Measurements from ENCODE around the gene TAF3.

Gene TAF3

GRCh38 chr10:7836571-7836970, 18.3 kb downstream of the TAF3 start:
- Histone ChIP-seq H4K20me1 (ENCODE audit: insufficient read depth, low read length) (no peaks in the 10 kb centered on the region), H3K79me2 (ENCODE audit: low read length) (peaks cover 28% of the 10 kb centered on the region)
- TF ChIP-seq EZH2 (optimal IDR thresholded peaks at IDR 0.05; ENCODE audit: low read depth, low read length) = no peak
- TF ChIP-seq EZH2phosphoT487 (IDR thresholded peaks at IDR 0.05; ENCODE audit: low read length) = no peak
- no peak for TF ChIP-seq CTCF (IDR thresholded peaks at IDR 0.05; ENCODE audit: low read length)

GRCh38 chr10:7846591-7846990, 28.3 kb downstream of the TAF3 start:
- Histone ChIP-seq H3K4me3 (ENCODE audit: low read length) (no peak overlapping the region), H3K4me1 (ENCODE audit: low read length) (no peaks in the 10 kb centered on the region), H3K36me3 (replicated peaks; ENCODE audit: insufficient read depth, low read length) (no peaks in the 10 kb centered on the region), H3K27me3 (replicated peaks; ENCODE audit: insufficient read depth, low read length) (no peaks in the 10 kb centered on the region), H3K9me3 (replicated peaks; ENCODE audit: insufficient read depth, low read length) (no peaks in the 10 kb centered on the region), H3K79me2 (ENCODE audit: low read length) (peaks cover 39% of the 10 kb centered on the region; the same call in 1 of the 2 replicates), H2AFZ (ENCODE audit: low read length) (no peak overlapping the region), H3K4me2 (ENCODE audit: low read depth, low read length) (no peak overlapping the region), H3F3A (ENCODE audit: insufficient read depth, low read length) (no peaks in the 10 kb centered on the region), H3K9me2 (replicated peaks; ENCODE audit: insufficient read depth, low read length) (no peaks in the 10 kb centered on the region), H4K20me1 (ENCODE audit: insufficient read depth, low read length) (no peaks in the 10 kb centered on the region), H3K9ac (ENCODE audit: low read length) (no peak overlapping the region), H3K27ac (ENCODE audit: low read length) (no peak overlapping the region)
- no peak for TF ChIP-seq CTCF (IDR thresholded peaks at IDR 0.05; ENCODE audit: low read length)
- TF ChIP-seq EZH2phosphoT487 (IDR thresholded peaks at IDR 0.05; ENCODE audit: low read length) = no peak
- no peak for TF ChIP-seq EZH2 (optimal IDR thresholded peaks at IDR 0.05; ENCODE audit: low read depth, low read length)
- no peak for DNase-seq

More at GRCh38 chr10:7836571-7836970, 18.3 kb downstream of the TAF3 start:
- H3K36me3 ChIP-seq (replicated peaks; ENCODE audit: insufficient read depth, low read length) = no peaks in the 10 kb centered on the region
- no peaks in the 10 kb centered on the region for H3K9me3 ChIP-seq (replicated peaks; ENCODE audit: insufficient read depth, low read length)
- no peak overlapping the region for H3K4me2 ChIP-seq (ENCODE audit: low read depth, low read length)
- no peak overlapping the region for H3K27ac ChIP-seq (ENCODE audit: low read length)
- H3K4me3 ChIP-seq (ENCODE audit: low read length) = no peak overlapping the region
- H2AFZ ChIP-seq (ENCODE audit: low read length) = no peak overlapping the region
- H3K27me3 ChIP-seq (replicated peaks; ENCODE audit: insufficient read depth, low read length) = no peaks in the 10 kb centered on the region
- DNase-seq = no peak
- no peaks in the 10 kb centered on the region for H3K4me1 ChIP-seq (ENCODE audit: low read length)
- H3K9ac ChIP-seq (ENCODE audit: low read length) = no peak overlapping the region
- H3K9me2 ChIP-seq (replicated peaks; ENCODE audit: insufficient read depth, low read length) = no peaks in the 10 kb centered on the region
- H3F3A ChIP-seq (ENCODE audit: insufficient read depth, low read length) = no peaks in the 10 kb centered on the region

DNA sequence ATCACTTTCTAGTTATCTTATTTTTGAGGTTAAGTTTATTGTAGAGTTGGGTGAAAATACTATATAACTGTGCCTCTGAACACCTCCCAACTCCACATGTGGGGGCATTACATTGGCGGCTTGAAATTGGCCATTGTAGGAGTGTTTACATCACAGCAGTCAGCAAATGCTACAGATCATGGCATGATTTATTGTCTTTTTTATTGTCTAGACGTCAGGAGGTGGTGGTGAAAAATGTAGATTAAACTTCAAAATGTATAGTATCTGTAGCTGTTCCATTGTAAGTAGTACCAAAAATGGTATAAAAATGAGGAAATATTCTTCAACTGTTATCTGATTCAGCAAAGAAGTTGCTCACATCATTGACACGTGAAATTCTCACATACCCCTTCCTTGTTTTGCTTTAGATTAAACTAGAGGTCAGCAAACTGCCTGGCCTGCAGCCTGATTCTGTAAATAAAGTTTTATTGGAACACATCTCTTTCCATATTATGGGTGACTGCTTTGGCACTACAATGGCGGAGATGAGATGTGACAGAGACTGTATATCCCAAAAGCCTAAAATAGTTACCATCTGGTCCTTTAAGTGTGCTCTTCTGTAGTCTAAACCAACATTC, 35.0 kb downstream of the TAF3 start:
- H3K27me3 ChIP-seq (replicated peaks; ENCODE audit: insufficient read depth, low read length) = no peaks in the 10 kb centered on the region
- H3K4me3 ChIP-seq (ENCODE audit: low read length) = no peak overlapping the region
- H3K36me3 ChIP-seq (replicated peaks; ENCODE audit: insufficient read depth, low read length) = no peaks in the 10 kb centered on the region
- no peaks in the 10 kb centered on the region for H3K9me3 ChIP-seq (replicated peaks; ENCODE audit: insufficient read depth, low read length)
- H3K79me2 ChIP-seq (ENCODE audit: low read length) = peaks cover 26% of the 10 kb centered on the region; the same call in 1 of the 2 replicates
- H3F3A ChIP-seq (ENCODE audit: insufficient read depth, low read length) = no peaks in the 10 kb centered on the region
- H3K4me1 ChIP-seq (ENCODE audit: low read length) = no peaks in the 10 kb centered on the region
- no peak overlapping the region for H3K9ac ChIP-seq (ENCODE audit: low read length)
- no peaks in the 10 kb centered on the region for H4K20me1 ChIP-seq (ENCODE audit: insufficient read depth, low read length)
- DNase-seq = no peak
- no peak overlapping the region for H3K27ac ChIP-seq (ENCODE audit: low read length)
- H3K4me2 ChIP-seq (ENCODE audit: low read depth, low read length) = no peak overlapping the region
- no peaks in the 10 kb centered on the region for H3K9me2 ChIP-seq (replicated peaks; ENCODE audit: insufficient read depth, low read length)
- H2AFZ ChIP-seq (ENCODE audit: low read length) = no peak overlapping the region
- TF ChIP-seq EZH2 (optimal IDR thresholded peaks at IDR 0.05; ENCODE audit: low read depth, low read length) = no peak
- TF ChIP-seq CTCF (IDR thresholded peaks at IDR 0.05; ENCODE audit: low read length) = no peak
- TF ChIP-seq EZH2phosphoT487 (IDR thresholded peaks at IDR 0.05; ENCODE audit: low read length) = no peak
